ENCODE data around the gene TRAF3.

Gene TRAF3

DNA sequence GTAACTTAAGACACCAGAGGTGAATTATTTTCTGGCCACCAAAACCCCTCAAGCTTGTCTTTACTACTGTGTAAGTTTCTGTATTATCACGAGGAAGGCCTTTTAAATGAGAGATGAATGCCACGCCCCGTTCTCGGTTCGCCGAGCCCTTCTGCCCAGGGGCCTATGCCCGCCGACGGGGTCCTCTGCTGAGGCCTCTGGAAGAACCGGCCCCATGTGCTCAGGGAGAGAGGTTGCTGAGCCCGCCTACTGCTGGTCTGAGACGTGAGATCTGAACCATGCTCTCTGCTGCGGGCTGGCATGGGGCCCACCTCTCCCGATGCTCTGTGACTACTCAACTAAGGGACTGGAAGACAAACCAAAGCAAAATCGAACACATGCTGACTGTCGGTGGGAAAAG is 166.2 kb downstream of the TRAF3 start:
- no peak for DNase-seq

DNA sequence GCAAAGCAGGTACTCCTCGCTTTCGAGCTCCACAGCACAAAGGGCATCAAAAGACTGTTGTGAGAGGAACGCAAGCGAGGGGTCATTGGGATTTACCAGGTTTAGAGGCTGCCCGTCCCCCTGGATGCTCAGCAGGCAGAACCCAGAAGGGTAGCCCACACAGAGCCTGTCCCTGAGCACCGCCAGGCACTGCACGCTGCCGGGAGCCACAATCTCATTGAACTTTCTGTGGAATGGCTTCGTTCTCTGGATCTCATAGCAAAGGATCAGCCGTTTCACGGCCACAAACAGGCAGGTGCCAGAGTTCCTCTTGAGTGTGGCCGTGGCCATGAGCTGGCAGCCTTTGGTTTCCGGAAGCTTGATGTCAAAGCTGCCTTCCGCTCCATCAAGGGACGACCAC is 166.7 kb downstream of the TRAF3 start:
- DNase-seq: no peak

- DNase-seq: no peak
Measured at GRCh38 chr14:102944448-102945330, 167.4 kb downstream of the TRAF3 start.

GRCh38 chr14:102945346-102946130 is 168.3 kb downstream of the TRAF3 start:
- DNase-seq: no peak

GRCh38 chr14:102947321-102948103 is 170.3 kb downstream of the TRAF3 start:
- DNase-seq: no peak

DNA sequence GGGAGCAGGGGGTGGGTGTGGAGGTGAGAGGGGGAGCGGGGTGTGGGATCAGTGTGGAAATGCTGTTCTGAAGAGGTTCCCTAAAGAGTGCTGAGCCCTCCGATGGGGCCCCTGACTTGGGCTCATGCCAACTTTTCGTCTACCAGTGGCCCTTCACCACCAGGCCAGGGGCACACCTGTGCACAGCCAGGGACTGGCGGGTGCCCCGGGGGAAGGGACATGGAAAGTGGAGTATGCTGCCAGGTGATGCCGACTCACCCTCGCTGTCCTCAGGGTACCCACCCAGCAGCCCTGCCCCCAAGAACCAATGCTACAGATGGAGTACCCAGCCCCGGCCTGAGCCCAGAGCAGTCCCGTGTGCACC is 171.4 kb downstream of the TRAF3 start:
- no peak for DNase-seq

DNA sequence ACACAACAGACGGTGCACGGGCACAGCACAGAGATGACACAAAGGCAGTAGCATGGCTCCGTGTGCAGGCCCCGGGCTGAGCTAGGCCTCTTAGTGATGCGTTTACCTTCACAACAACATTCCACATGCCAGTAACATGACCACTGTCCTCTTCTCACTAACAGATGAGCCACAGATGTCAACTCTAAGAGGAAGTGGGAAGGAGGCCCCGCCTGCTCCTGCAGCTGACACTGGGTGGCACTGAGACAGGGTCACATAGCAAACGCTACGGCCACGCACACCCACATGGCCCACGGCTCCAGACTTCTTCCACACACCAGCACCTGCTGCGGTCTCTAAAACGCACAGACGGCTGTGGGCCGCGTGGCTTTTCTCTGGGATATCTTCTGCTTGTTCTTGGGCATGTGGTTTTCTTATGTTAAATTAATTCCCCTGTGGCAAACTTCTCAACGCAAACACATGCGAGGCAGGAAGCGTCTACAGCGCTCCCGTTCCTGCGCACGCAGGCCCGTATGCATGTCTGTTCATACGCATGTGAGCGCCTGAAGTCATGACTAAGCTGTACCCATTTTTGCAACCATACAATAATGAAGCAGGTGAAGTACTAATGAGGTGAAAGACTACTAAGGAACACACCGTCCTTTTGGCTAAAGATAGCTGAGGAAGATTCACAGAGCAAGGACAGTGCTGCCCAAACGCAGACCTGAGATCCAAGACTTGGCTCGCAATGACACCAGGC is 172.0 kb downstream of the TRAF3 start:
- no peak for DNase-seq

- no peak for DNase-seq
Measured at GRCh38 chr14:102949801-102950451, 172.7 kb downstream of the TRAF3 start.

GRCh38 chr14:102951034-102951433 is 173.8 kb downstream of the TRAF3 start:
- no peak for DNase-seq

DNA sequence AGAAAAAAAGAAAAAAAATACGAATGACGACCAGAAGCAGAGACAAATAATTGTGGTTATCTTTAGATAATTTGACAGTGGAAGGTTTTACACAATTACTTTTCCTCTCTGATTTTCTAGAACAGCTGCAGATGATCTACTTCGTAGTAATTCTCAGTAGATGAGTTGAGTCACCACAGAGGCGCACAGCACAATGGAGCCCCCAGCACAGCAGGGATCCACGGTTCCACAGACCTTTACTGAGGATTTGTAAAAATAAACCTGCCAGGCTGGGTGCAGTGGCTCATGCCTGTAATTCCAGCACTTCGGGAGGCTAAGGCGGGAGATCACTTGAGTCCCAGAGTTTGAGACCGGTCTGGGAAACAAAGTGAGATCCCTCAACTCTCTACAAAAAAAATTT is 174.6 kb downstream of the TRAF3 start:
- DNase-seq: no peak

GRCh38 chr14:102952276-102952675 is 175.0 kb downstream of the TRAF3 start:
- DNase-seq: no peak

GRCh38 chr14:102953100-102953499 is 175.9 kb downstream of the TRAF3 start:
- no peak for DNase-seq

DNA sequence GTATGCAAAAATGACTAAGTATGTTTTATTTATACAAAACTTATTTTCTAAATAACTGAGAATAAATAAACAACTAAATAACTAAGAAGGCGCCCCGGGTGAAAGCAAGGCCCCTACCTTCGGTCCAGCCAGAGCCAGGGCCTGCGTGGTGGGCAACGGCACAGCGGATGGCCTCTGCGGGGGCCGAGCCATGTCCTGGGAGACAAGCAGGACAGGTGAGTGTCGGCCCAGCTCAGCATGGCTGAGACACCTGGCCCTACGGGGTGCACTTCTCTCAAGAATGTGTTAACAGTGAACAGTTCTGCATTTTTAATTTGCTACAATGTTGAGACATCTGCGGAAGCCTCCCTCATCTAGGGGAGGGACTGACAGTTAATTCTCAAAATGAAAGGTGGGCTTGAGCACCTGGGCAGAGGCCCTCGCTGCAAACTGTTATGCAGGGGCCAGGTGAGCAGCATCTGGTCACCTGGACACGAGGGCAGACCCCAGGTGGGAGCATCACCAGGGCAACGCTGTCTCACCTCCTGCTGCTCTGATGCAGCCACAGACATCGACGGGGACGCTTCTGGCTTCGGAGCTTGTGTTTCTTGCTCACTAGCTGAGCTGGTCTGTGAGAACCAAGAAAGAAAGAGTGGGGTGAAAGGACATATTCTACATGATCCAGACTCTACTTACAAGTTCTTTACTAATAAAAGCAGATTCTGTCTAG is 177.0 kb downstream of the TRAF3 start:
- DNase-seq: no peak

DNA sequence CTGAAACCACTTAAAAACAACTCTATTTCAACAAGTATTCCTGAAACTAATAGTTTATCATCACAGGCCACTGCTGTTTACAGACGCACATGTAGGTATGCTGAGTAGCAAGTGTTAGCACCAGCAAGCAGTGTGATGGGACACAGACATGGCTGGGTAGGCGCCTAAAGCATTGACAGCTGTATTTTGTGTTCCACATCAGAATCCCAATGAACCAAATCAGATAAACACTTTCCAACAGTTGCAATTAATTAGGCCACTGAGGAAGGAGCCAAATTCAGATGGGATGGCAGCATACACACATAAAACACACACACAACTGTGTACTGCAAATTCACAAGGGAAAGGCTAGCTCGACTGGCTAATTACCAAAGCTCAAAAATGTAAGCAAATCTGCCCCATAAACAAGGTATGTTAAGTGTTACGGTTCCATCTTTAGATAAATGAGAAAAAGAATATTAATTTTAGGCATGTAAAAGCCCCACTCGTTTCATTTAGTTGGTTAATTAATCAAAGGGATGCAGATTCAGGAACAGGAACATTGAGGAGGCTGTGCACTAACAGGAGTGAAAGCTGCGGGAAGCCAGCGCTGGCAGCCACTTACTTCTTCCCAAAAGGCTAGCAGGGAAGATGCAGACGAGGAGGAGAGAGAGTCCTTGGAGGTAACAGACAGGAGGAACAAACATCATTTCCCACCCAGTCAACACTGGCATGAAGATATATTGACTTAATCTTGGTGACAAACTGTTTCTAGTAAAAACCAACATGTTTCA is 178.6 kb downstream of the TRAF3 start:
- no peak for DNase-seq

- DNase-seq: no peak
Measured at GRCh38 chr14:102957222-102957621, 180.0 kb downstream of the TRAF3 start.

GRCh38 chr14:102958461-102958860 is 181.2 kb downstream of the TRAF3 start:
- DNase-seq: no peak
